ENCODE results near the gene MAPK8IP3. TPM values are rescaled to one million over a fixed set of nuclear protein-coding genes. Genes with fewer than 3 reads are reported as not detected.

MAPK8IP3 gene
- total RNA-seq, 2 experiments from 2014 or later = 290 to 297 TPM

DNA sequence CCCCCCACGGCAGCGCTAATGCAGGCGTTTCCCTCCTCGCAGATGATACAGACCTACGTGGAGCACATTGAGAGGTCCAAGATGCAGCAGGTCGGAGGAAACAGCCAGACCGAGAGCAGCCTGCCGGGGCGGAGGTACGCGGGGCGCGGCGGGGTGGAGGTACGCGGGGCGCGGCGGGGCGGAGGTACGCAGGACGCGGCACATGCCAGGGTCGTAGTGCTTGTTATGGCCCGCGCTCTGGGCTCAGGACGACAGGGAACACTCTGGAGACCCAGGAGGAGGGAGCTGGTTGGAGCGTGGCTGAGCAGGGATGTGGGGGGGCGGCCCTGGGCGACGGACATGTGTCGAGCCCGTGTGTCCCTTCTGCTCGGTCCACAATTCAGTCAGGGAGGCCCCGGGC lies 23.4 kb downstream of the MAPK8IP3 start:
- H3K27me3 ChIP-seq (ENCODE audit: control insufficient read depth in 1 of 2, insufficient read depth in 2 of 2, low read length in 2 of 2) = no peaks in the 10 kb centered on the region
- CTCF ChIA-PET = no interaction called here
- POLR2A ChIA-PET = no interaction called here
- peaks cover 74% of the 10 kb centered on the region for H3K36me3 ChIP-seq (ENCODE audit: insufficient read depth, low read length)
- Mint-ChIP-seq H3K27me3 (no peaks in the 10 kb centered on the region), H3K4me1 (ENCODE audit: low read depth) (peaks cover 10% of the 10 kb centered on the region), H3K4me3 (no peak overlapping the region), H3K36me3 (ENCODE audit: low read depth) (peaks cover 39% of the 10 kb centered on the region), H3K27ac (no peak overlapping the region), H3K9me3 (no peaks in the 10 kb centered on the region)
- H3K27ac ChIP-seq (ENCODE audit: low read depth in 1 of 2, low read length in 2 of 2) = no peak overlapping the region
- peaks cover 2% of the 10 kb centered on the region for H3K4me1 ChIP-seq (ENCODE audit: insufficient read depth, low read length)
- TF ChIP-seq, protein P1, sequence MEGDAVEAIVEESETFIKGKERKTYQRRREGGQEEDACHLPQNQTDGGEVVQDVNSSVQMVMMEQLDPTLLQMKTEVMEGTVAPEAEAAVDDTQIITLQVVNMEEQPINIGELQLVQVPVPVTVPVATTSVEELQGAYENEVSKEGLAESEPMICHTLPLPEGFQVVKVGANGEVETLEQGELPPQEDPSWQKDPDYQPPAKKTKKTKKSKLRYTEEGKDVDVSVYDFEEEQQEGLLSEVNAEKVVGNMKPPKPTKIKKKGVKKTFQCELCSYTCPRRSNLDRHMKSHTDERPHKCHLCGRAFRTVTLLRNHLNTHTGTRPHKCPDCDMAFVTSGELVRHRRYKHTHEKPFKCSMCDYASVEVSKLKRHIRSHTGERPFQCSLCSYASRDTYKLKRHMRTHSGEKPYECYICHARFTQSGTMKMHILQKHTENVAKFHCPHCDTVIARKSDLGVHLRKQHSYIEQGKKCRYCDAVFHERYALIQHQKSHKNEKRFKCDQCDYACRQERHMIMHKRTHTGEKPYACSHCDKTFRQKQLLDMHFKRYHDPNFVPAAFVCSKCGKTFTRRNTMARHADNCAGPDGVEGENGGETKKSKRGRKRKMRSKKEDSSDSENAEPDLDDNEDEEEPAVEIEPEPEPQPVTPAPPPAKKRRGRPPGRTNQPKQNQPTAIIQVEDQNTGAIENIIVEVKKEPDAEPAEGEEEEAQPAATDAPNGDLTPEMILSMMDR (IDR thresholded peaks at IDR 0.05) = no peak
- ATAC-seq (ENCODE audit: poor library complexity) = no peak
- no peaks in the 10 kb centered on the region for H3K9me3 ChIP-seq (ENCODE audit: control insufficient read depth in 1 of 2, insufficient read depth in 1 of 2, low read length in 2 of 2)
- H3K4me3 ChIP-seq (ENCODE audit: low read length) = no peak overlapping the region
- intact Hi-C loops (cut with DNase I, micrococcal nuclease) = no loop called here
- DNase-seq = no peak

GRCh38 chr16:1731073-1731472 lies 25.1 kb downstream of the MAPK8IP3 start:
- TF ChIP-seq, protein P1 (IDR thresholded peaks at IDR 0.05) = no peak
- Mint-ChIP-seq H3K36me3 (ENCODE audit: low read depth) (peaks cover 37% of the 10 kb centered on the region), H3K27me3 (no peaks in the 10 kb centered on the region), H3K4me1 (ENCODE audit: low read depth) (peaks cover 10% of the 10 kb centered on the region), H3K9me3 (no peaks in the 10 kb centered on the region), H3K27ac (no peak overlapping the region), H3K4me3 (no peak overlapping the region)
- H3K4me1 ChIP-seq (ENCODE audit: insufficient read depth, low read length) = peaks cover 2% of the 10 kb centered on the region
- ChIA-PET POLR2A (no interaction called here), CTCF (no interaction called here)
- ATAC-seq (ENCODE audit: poor library complexity) = no peak
- H3K36me3 ChIP-seq (ENCODE audit: insufficient read depth, low read length) = peaks cover 68% of the 10 kb centered on the region
- H3K27me3 ChIP-seq (ENCODE audit: control insufficient read depth in 1 of 2, insufficient read depth in 2 of 2, low read length in 2 of 2) = no peaks in the 10 kb centered on the region
- peaks cover 0 to 1% of the 10 kb centered on the region in 2 experiments for H3K9me3 ChIP-seq (ENCODE audit: control insufficient read depth in 1 of 2, insufficient read depth in 1 of 2, low read length in 2 of 2)
- intact Hi-C loops (cut with DNase I, micrococcal nuclease) = no loop called here
- no peak overlapping the region for H3K27ac ChIP-seq (ENCODE audit: low read depth in 1 of 2, low read length in 2 of 2)
- DNase-seq = no peak
- no peak overlapping the region for H3K4me3 ChIP-seq (ENCODE audit: low read length)

GRCh38 chr16:1731603-1732002 lies 25.6 kb downstream of the MAPK8IP3 start:
- H3K4me3 ChIP-seq (ENCODE audit: low read length) = no peak overlapping the region
- Mint-ChIP-seq H3K36me3 (ENCODE audit: low read depth) (peaks cover 33% of the 10 kb centered on the region), H3K4me3 (no peak overlapping the region), H3K27me3 (no peaks in the 10 kb centered on the region), H3K4me1 (ENCODE audit: low read depth) (peaks cover 10% of the 10 kb centered on the region), H3K27ac (no peak overlapping the region), H3K9me3 (no peaks in the 10 kb centered on the region)
- ChIA-PET POLR2A (no interaction called here), CTCF (no interaction called here)
- DNase-seq (no peak), ATAC-seq (ENCODE audit: poor library complexity) (no peak)
- TF ChIP-seq, protein P1 (IDR thresholded peaks at IDR 0.05) = no peak
- peaks cover 2% of the 10 kb centered on the region for H3K4me1 ChIP-seq (ENCODE audit: insufficient read depth, low read length)
- peaks cover 62% of the 10 kb centered on the region for H3K36me3 ChIP-seq (ENCODE audit: insufficient read depth, low read length)
- H3K27me3 ChIP-seq (ENCODE audit: control insufficient read depth in 1 of 2, insufficient read depth in 2 of 2, low read length in 2 of 2) = no peaks in the 10 kb centered on the region
- peaks cover 0 to 6% of the 10 kb centered on the region in 2 experiments for H3K9me3 ChIP-seq (ENCODE audit: control insufficient read depth in 1 of 2, insufficient read depth in 1 of 2, low read length in 2 of 2)
- H3K27ac ChIP-seq (ENCODE audit: low read depth in 1 of 2, low read length in 2 of 2) = no peak overlapping the region
- intact Hi-C loops (cut with DNase I, micrococcal nuclease) = no loop called here
